HepG2 (cell line): Measurements from ENCODE around the gene GSS. TPM values are rescaled to one million over a fixed set of nuclear protein-coding genes. Genes with fewer than 3 reads are reported as not detected.

ENCODE experiments used
- ATAC-seq: fragments of 200-7000 bp; cut with Tn5 transposase; 3 replicates; pipeline ENCODE4 v1.9.1; 2020; ENCODE audit warnings: mild to moderate bottlenecking, moderate library complexity
- BruUV-seq: library from RNA; stranded (reverse); fragments of 400-500 nt; replicated peaks from 2 replicates; lab custom pipeline; 2021; lab: Mats Ljungman, UMichigan
- CTCF ChIA-PET: fragments of 300-600 bp; formaldehyde crosslinking; extraction: SDS; loops from one replicate; lab custom pipeline; 2021; ENCODE audit warnings: low total read pairs, inconsistent platforms, low intra/inter-chr PET ratio; lab: Yijun Ruan, JAX
- POLR2A ChIA-PET: fragments of 350-600 bp; sonication (Branson Sonifier 250); formaldehyde crosslinking; loops from one replicate; lab custom pipeline; 2020; ENCODE audit warnings: antibody characterized with exemption, inconsistent platforms; lab: Yijun Ruan, JAX
- DNase-seq: peaks from one replicate; pipeline ENCODE4 v3.0.0-alpha.2; 2015; ENCODE audit warnings: low spot score
- FAIRE-seq: peaks from 3 replicates; lab custom pipeline; 2011; peaks lifted over from hg19 to GRCh38; lab: Jason Lieb, UNC
- H2AFZ ChIP-seq: one replicate; pipeline ENCODE4 v1.6.1; 2011; ENCODE audit warnings: low read length, inconsistent platforms
- H3K27ac ChIP-seq: fragments of 300-600 bp; 3 replicates; pipeline ENCODE4 v1.8.0; 2011; ENCODE audit warnings: mixed run types, mild to moderate bottlenecking, mixed read lengths, low read length, inconsistent platforms; ENCODE audit not compliant: insufficient read depth; ENCODE audit errors: extremely low read length
- H3K27me3 ChIP-seq, 2 experiments: fragments of 200-600 bp in 1 of 2; 2 replicates in 1 of 2; 3 replicates in 1 of 2; pipeline versions ENCODE4 v1.6.0 to v1.8.0; 2011; ENCODE audit warnings: low read length in 2 of 2, mild to moderate bottlenecking in 2 of 2, moderate library complexity in 2 of 2, inconsistent platforms in 1 of 2; ENCODE audit not compliant: insufficient read depth in 2 of 2, control insufficient read depth in 1 of 2
- H3K36me3 ChIP-seq, 2 experiments: fragments of 200-600 bp in 1 of 2; replicated peaks in 1 of 2; 2 replicates in 1 of 2; 3 replicates in 1 of 2; pipeline versions ENCODE4 v1.5.1 to v1.8.0; 2011; ENCODE audit warnings: low read length in 2 of 2, inconsistent platforms in 1 of 2; ENCODE audit not compliant: insufficient read depth in 2 of 2, control insufficient read depth in 1 of 2
- H3K4me1 ChIP-seq: 2 replicates; pipeline ENCODE4 v1.5.1; 2012; ENCODE audit warnings: low read length, inconsistent platforms; ENCODE audit not compliant: insufficient read depth
- H3K4me2 ChIP-seq: 2 replicates; pipeline ENCODE4 v1.6.0; 2011; ENCODE audit warnings: low read depth, low read length, inconsistent platforms
- H3K4me3 ChIP-seq, 3 experiments: fragments of 200-600 bp in 1 of 3; sonication (generic), shearing (Covaris generic) in 1 of 3; replicated peaks in 1 of 3; 2 replicates each; pipeline ENCODE4 v1.5.1; 2011 to 2016; ENCODE audit warnings: low read length in 3 of 3, inconsistent platforms in 2 of 3, low read depth in 2 of 3, mild to moderate bottlenecking in 2 of 3, control low read depth in 1 of 3, mixed read lengths in 1 of 3; ENCODE audit not compliant: insufficient read depth in 1 of 3
- H3K79me2 ChIP-seq: one replicate; pipeline ENCODE4 v1.6.1; 2011; ENCODE audit warnings: low read length, inconsistent platforms; ENCODE audit not compliant: insufficient read depth
- H3K9ac ChIP-seq: 2 replicates; pipeline ENCODE4 v1.6.0; 2011; ENCODE audit warnings: mild to moderate bottlenecking, low read depth, low read length, inconsistent platforms; ENCODE audit not compliant: insufficient read depth
- H3K9me3 ChIP-seq: 2 replicates; pipeline ENCODE4 v1.5.1; 2012; ENCODE audit warnings: mild to moderate bottlenecking, low read length
- H4K20me1 ChIP-seq: 2 replicates; pipeline ENCODE4 v1.6.0; 2011; ENCODE audit warnings: inconsistent platforms, mild to moderate bottlenecking, low read length, moderate library complexity; ENCODE audit not compliant: insufficient read depth
- ATF1 ChIP-seq: IDR thresholded peaks from 2 replicates; pipeline ENCODE4 v1.6.1; 2016; ENCODE audit warnings: mild to moderate bottlenecking, control low read depth
- BHLHE40 ChIP-seq: IDR thresholded peaks from 2 replicates; pipeline ENCODE4 v1.6.1; 2011; ENCODE audit warnings: low read length, improper control_type of control experiment
- CEBPG ChIP-seq: IDR thresholded peaks from 2 replicates; pipeline ENCODE4 v1.6.1; 2016
- MAFK ChIP-seq, 2 experiments: IDR thresholded peaks in 1 of 2; conservative IDR thresholded peaks in 1 of 2; 2 replicates each; pipeline ENCODE4 v1.6.1; 2011; ENCODE audit warnings: improper control_type of control experiment in 2 of 2, low read length in 2 of 2
- MEIS1 ChIP-seq: sonication (generic); formaldehyde crosslinking; IDR thresholded peaks from 2 replicates; pipeline ENCODE4 v1.9.0; 2021; ENCODE audit warnings: mild to moderate bottlenecking, missing genetic modification reagents, moderate library complexity, borderline replicate concordance
- MZF1 ChIP-seq: sonication (generic); formaldehyde crosslinking; IDR thresholded peaks from 2 replicates; pipeline ENCODE4 v1.8.1; 2023; ENCODE audit warnings: mild to moderate bottlenecking, missing genetic modification reagents, borderline replicate concordance
- NFIC ChIP-seq: IDR thresholded peaks from 2 replicates; pipeline ENCODE4 v1.6.1; 2012; ENCODE audit warnings: mild to moderate bottlenecking, low read length, inconsistent platforms
- SAFB2 ChIP-seq: sonication (generic); formaldehyde crosslinking; IDR thresholded peaks from 2 replicates; pipeline ENCODE4 v1.5.1; 2020; ENCODE audit warnings: missing genetic modification reagents, low read depth, mild to moderate bottlenecking, borderline replicate concordance
- SMAD3 ChIP-seq: sonication (generic); formaldehyde crosslinking; IDR thresholded peaks from 2 replicates; pipeline ENCODE4 v1.4.0; 2020; ENCODE audit warnings: missing genetic modification reagents
- ZBTB38 ChIP-seq: sonication (generic); formaldehyde crosslinking; IDR thresholded peaks from 2 replicates; pipeline ENCODE4 v1.5.1; 2020; ENCODE audit warnings: mild to moderate bottlenecking, missing genetic modification reagents
- ZNF235 ChIP-seq: sonication (generic); formaldehyde crosslinking; IDR thresholded peaks from 2 replicates; pipeline ENCODE4 v1.8.1; 2023; ENCODE audit warnings: mild to moderate bottlenecking, missing genetic modification reagents, borderline replicate concordance
- ZSCAN12 ChIP-seq: sonication (generic); formaldehyde crosslinking; IDR thresholded peaks from 2 replicates; pipeline ENCODE4 v1.9.0; 2021; ENCODE audit warnings: mild to moderate bottlenecking, missing genetic modification reagents
- WGBS: methylation state at CpG from one replicate; pipeline ENCODE4 v1.1.6; 2017; ENCODE audit warnings: low lambda C conversion rate; 5-methylcytosine and 5-hydroxymethylcytosine counted together
- in situ Hi-C: cut with HindIII; loops from 2 replicates; pipeline ENCODE4 v1.10.0; 2017; ENCODE audit warnings: low pct_unique_long_range_greater_than_20kb; ENCODE audit not compliant: extremely low pct_ligation_motif_present
- intact Hi-C: fragments of 100-400 bp; cut with micrococcal nuclease; formaldehyde crosslinking; loops from one replicate; pipeline ENCODE4 v1.10.0; 2022; ENCODE audit not compliant: unreplicated experiment
- polyA plus RNA-seq, 8 experiments: library from polyadenylated mRNA; depleted of rRNA in 3 of 8; stranded (reverse) in 7 of 8; unstranded in 1 of 8; fragments of >200 nt; fragmentation: Illumina TruSeq in 4 of 8; extraction: Trizol in 4 of 8; gene quantifications; 2 replicates each; pipeline versions ENCODE4 v1.2.1 to v1.2.3, GENCODE V29; 2011 to 2016; ENCODE audit warnings: low read depth in 4 of 8, missing spikeins in 1 of 8, mixed read lengths in 1 of 8; ENCODE audit not compliant: insufficient read depth in 1 of 8
- total RNA-seq, 5 experiments: library from RNA; depleted of rRNA; stranded (reverse); fragments of >200 nt; fragmentation: Illumina TruSeq; extraction: Trizol; gene quantifications; 2 replicates each; pipeline ENCODE4 v1.2.3, GENCODE V29; 2016; ENCODE audit warnings: low read depth in 1 of 5
- TF ChIP-seq, protein P1 (sequence below), 2 experiments: sonication (generic) in 1 of 2; formaldehyde crosslinking in 1 of 2; IDR thresholded peaks; 2 replicates each; pipeline versions ENCODE4 v1.5.1 to v1.6.1; 2011 to 2020; ENCODE audit warnings: borderline replicate concordance in 1 of 2, low read depth in 1 of 2, low read length in 1 of 2, mild to moderate bottlenecking in 1 of 2, missing genetic modification reagents in 1 of 2, moderate library complexity in 1 of 2
- TF ChIP-seq, protein P2 (sequence below): IDR thresholded peaks from 2 replicates; pipeline ENCODE4 v1.6.1; 2016; ENCODE audit warnings: low read depth

GSS gene
- total and polyA plus RNA-seq, 2 of the 13 experiments (the other 11 are each of a cell fraction or from before 2014, with no cell fraction given) = 80.1 to 102 TPM

DNA sequence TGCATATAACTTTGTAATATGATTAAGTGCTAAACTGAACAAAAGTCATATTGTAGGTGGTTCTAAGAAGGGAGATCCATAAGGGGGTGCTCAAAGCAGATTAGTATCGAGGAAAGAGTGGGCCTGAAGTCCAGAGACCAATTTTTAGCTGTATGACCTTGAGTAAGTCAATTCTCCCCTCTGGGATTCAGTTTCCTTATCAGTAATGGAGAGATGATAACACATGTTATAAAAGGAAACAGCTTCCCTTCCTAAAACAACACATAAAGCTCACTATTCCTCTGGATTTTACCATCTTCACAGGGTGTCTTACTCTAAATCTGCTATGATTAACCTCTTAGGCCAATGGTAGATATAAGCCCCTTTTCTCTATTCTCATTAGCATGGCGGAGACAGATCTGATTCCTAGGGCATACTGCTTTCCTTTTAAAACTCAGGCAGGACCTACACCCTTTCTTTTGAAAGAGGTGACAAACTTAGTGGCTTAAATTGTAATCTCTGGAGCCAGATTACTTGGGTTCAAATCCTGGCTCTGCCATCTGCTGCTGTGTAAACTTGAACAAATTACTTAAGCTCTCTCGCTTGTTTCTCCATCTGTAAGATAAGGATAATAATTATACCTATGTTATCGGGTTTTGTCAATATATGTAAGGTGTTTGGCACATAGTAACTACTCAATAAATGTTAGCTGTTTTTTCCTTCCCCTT, 39.7 kb downstream of the GSS start:
- DNase-seq (no peak), ATAC-seq (no peak), FAIRE-seq (no peak)
- BruUV-seq = no TSS peak
- Histone ChIP-seq H4K20me1 (no peaks in the 10 kb centered on the region), H3K9ac (no peak overlapping the region), H3K9me3 (no peaks in the 10 kb centered on the region), H3K4me3 (no peak overlapping the region), H3K36me3 (peaks cover 2 to 28% of the 10 kb centered on the region in 2 experiments), H3K27ac (no peak overlapping the region), H3K27me3 (no peaks in the 10 kb centered on the region), H3K79me2 (no peaks in the 10 kb centered on the region), H3K4me2 (no peak overlapping the region), H3K4me1 (peaks cover 21% of the 10 kb centered on the region), H2AFZ (no peak overlapping the region)
- in situ Hi-C loops (no loop called here), intact Hi-C loops (no loop called here)
- ChIA-PET POLR2A (interaction anchor here (1.3 kb wide), 1 partner anchor 39 kb away, joined by 3 read pairs; the partner anchor contains the start of gene ACSS2), CTCF (no interaction called here)
- TF ChIP-seq BHLHE40 = no peak
- 0 out of 2 replicates have a peak, but pooled peaks have one; percentile 18 for TF ChIP-seq ATF1 (CRISPR knock-in tag)
- 86% methylated on average over 4 of the region's 4 CpGs for WGBS

DNA sequence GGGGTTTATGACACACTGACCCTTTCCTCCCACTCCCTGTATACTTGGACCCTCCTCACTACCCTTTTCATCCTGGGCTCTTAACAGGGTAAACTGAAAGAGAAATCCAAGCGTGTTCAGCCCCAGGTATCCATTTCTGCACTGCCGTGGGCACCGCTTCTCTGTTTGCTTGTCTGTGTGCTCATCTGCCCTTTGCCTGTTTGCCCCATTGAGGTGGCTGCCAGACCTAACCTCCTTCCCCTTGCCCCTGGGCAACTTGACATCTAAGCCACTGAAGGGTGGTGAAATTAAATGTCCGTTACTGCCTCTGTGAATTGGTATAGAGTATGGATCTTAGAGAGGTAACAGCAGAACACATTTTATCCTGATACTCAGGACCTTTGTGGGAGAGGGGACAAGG, 40.5 kb downstream of the GSS start:
- no peak overlapping the region for H2AFZ ChIP-seq
- ChIA-PET CTCF (no interaction called here), POLR2A (interaction anchor here (1.3 kb wide), 1 partner anchor 39 kb away, joined by 3 read pairs; the partner anchor contains the start of gene ACSS2)
- ATAC-seq = no peak
- no peak overlapping the region for H3K9ac ChIP-seq
- FAIRE-seq = no peak
- no peak overlapping the region for H3K4me3 ChIP-seq
- intact Hi-C loops (no loop called here), in situ Hi-C loops (no loop called here)
- no peak overlapping the region for H3K4me2 ChIP-seq
- no TSS peak for BruUV-seq
- no peaks in the 10 kb centered on the region for H3K79me2 ChIP-seq
- no peaks in the 10 kb centered on the region for H3K27me3 ChIP-seq
- 96% methylated on average over 4 of the region's 4 CpGs for WGBS
- H3K36me3 ChIP-seq = peaks cover under 1 to 20% of the 10 kb centered on the region in 2 experiments
- H3K9me3 ChIP-seq = no peaks in the 10 kb centered on the region
- H4K20me1 ChIP-seq = no peaks in the 10 kb centered on the region
- no peak for DNase-seq
- peaks cover 21% of the 10 kb centered on the region for H3K4me1 ChIP-seq
- H3K27ac ChIP-seq = no peak overlapping the region
- TF ChIP-seq CEBPG (CRISPR knock-in tag) = no peak
- TF ChIP-seq NFIC = no peak
- TF ChIP-seq, protein P1, sequence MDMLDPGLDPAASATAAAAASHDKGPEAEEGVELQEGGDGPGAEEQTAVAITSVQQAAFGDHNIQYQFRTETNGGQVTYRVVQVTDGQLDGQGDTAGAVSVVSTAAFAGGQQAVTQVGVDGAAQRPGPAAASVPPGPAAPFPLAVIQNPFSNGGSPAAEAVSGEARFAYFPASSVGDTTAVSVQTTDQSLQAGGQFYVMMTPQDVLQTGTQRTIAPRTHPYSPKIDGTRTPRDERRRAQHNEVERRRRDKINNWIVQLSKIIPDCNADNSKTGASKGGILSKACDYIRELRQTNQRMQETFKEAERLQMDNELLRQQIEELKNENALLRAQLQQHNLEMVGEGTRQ (IDR thresholded peaks at IDR 0.05; ENCODE audit: low read depth, low read length) = no peak
- TF ChIP-seq, protein P1 (CRISPR knock-in tag; IDR thresholded peaks at IDR 0.05; ENCODE audit: borderline replicate concordance) = no peak
- TF ChIP-seq, protein P2, sequence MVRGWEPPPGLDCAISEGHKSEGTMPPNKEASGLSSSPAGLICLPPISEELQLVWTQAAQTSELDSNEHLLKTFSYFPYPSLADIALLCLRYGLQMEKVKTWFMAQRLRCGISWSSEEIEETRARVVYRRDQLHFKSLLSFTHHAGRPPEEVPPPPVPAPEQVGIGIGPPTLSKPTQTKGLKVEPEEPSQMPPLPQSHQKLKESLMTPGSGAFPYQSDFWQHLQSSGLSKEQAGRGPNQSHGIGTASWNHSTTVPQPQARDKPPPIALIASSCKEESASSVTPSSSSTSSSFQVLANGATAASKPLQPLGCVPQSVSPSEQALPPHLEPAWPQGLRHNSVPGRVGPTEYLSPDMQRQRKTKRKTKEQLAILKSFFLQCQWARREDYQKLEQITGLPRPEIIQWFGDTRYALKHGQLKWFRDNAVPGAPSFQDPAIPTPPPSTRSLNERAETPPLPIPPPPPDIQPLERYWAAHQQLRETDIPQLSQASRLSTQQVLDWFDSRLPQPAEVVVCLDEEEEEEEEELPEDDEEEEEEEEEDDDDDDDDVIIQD = no peak
- no peak for TF ChIP-seq ZBTB38
- no peak for TF ChIP-seq SMAD3 (CRISPR knock-in tag)
- no peak for TF ChIP-seq ZSCAN12 (CRISPR knock-in tag)
- TF ChIP-seq MAFK (conservative IDR thresholded peaks at IDR 0.05 in 1 of 2, IDR thresholded peaks at IDR 0.05 in 1 of 2; ENCODE audit: low read length in 2 of 2) = no peak
- no peak for TF ChIP-seq ZNF235 (CRISPR knock-in tag)
- TF ChIP-seq MZF1 (CRISPR knock-in tag) = no peak
- no peak for TF ChIP-seq MEIS1 (CRISPR knock-in tag)
- TF ChIP-seq SAFB2 (CRISPR knock-in tag) = no peak
